NCI-H2081 (cell line): ENCODE data around the gene GOLGA8O.
"Not testable (repeated sequence)": the region's sequence is repeated elsewhere in the genome, so short reads cannot be mapped to it uniquely, and the experiment has no call there.

Source experiments
- DNase-seq, 2 experiments: peaks; one replicate each; lab custom pipeline; 2025; lab: John Stamatoyannopoulos, UW

GOLGA8O gene

DNA sequence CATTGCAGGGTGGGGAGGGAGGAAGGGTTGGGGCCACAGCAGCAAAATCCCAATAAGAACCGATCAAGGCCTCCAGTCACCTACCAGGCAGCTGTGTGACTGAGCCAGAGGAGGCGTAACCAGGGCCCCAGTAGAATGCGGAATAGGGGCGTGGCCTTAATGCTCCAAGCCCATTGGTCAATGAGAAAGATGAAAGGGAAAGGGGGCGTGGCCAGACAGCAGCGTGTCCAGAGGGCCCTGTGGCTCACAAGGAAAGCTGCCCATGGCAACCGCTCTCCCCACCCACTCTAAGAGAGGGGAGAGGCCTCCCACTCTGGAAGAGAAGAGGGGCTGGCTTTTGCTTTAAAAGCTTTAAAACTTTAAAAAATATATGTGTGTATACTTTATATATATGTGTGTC lies at the start of gene GOLGA8O:
Gene GOLGA8O (minus strand): TSS at position 101 of the 400 bp plus-strand sequence. CDS start 98 bp downstream, at position 3.
- DNase-seq = not testable (repeated sequence)

- not testable (repeated sequence) for DNase-seq
Measured at GRCh38 chr15:32504152-32504811, 48.8 kb upstream of the GOLGA8O start.

DNA sequence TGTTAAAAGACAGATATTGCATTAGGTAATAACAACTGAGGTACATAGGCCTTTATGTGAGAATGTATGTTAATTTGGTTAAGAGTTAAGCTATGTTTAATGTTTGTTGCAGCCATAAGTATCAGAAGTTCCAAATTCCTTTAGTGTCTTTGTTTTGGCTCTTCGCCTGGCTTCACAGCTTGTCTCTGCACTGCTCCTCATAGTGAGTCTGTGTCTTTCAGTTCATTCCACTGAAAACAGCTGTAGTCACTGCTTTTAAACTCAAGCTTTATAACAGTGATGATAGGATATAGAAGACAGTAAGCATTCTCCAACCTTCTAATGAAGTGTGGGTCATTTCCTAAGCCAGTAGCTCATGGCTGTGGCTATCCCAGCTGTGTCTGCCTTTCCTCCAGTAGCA lies 47.5 kb upstream of the GOLGA8O start:
- not testable (repeated sequence) for DNase-seq

DNA sequence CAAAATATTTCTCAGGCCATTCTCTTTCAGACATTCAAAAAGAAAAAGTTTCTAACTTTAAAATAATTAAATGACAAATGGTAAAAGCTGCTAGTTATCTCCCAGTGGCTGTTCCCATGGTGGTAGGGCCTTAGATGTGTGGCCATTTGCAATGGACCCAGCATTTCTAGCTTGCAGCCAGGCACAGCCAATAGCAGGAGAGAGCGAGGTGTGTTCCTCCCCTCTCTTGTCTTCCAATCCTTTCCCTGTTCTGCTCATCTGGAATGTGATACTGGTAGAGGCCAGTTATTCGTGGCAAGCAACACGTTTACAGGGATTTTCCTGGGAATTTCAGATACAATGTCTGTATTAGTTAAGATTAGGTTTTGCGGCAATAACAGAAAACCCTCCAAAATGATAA lies 37.3 kb upstream of the GOLGA8O start:
- not testable (repeated sequence) for DNase-seq

DNA sequence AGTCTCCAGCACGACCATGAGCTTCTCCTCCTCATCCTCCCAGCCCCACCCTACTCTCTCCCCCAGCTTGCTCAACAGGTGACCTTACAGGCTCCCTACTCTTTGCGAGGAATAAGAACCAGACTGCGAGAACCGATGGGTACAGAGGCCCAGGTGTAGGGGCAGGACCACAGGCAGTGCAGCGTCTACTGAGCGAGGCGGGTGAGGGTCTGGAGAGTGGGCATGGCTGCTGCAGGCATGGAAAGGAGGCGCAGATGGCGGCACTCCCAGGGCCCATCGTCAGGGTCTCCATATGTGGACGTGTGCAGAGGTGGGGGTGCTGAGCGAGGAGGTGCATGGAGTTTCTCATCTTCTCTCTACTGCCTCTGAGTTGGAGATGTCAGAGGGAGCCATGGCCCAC lies 31.0 kb upstream of the GOLGA8O start:
- not testable (repeated sequence) for DNase-seq

DNA sequence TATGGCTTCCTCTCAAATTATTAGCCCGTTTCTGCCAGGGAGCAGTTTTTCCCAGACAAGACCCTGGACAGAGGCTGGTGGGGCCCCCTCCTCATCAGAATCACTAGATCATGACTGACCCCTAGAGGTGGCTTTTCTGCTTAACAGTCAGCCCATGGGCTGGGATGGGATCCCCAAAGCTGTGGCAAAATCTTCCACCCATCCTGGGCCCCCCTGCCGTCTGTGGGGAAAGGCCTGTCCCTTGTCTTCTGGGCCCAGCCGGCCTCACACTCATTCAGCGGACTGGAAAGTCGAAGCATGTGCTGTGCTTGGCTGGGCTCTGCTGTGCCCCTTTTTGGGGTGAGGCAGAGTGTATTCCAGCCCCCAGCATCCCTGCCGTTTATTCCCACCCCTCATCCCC lies 27.9 kb upstream of the GOLGA8O start:
- DNase-seq = not testable (repeated sequence)

DNA sequence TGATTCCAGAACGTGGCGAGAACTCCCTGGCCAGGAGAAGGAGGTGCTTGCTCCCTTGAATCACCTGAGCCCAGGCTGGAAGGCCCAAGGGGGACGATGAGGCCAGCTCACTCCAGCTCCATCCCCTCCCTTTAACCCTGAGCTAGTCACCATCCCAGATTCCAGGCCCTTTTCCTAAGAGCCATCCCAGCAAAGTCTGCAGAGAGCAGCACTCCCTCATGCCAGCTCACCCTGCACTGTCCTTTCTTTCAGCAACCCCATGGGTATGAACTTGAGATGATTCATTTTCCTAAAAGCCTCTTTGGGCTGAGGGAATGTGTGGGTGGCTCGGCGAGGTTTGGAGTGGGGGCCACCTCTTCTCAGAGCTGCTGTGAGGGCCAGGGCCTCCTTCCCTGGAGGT lies 26.2 kb upstream of the GOLGA8O start:
- DNase-seq = not testable (repeated sequence)

- DNase-seq = not testable (repeated sequence)
Measured at GRCh38 chr15:32468076-32468475, 12.6 kb upstream of the GOLGA8O start.

GRCh38 chr15:32440445-32440977 lies 14.9 kb downstream of the GOLGA8O start:
- DNase-seq = not testable (repeated sequence)

GRCh38 chr15:32434102-32434963 lies 21.1 kb downstream of the GOLGA8O start:
- DNase-seq = not testable (repeated sequence)

GRCh38 chr15:32427635-32428034 lies 27.8 kb downstream of the GOLGA8O start:
- DNase-seq = not testable (repeated sequence)

DNA sequence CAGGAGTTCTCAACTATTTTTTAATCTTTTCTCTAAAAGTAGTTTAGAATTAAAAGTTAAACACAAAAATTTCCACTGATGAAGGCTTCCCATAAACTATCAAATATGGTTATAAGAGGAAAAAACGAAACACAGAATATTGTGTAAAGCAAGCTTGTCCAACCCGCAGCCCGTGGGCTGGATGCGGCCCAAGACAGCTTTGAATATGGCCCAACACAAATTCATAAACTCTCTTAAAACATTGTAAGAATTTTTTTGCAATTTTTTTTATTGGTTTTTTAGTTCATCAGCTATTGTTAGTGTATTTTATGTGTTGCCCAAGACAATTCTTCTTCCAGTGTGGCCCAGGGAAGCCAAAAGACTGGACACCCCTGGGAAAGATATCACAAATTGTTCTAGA lies 28.9 kb downstream of the GOLGA8O start:
- DNase-seq = not testable (repeated sequence)

- not testable (repeated sequence) for DNase-seq
Measured at GRCh38 chr15:32407903-32408302, 47.5 kb downstream of the GOLGA8O start.

DNA sequence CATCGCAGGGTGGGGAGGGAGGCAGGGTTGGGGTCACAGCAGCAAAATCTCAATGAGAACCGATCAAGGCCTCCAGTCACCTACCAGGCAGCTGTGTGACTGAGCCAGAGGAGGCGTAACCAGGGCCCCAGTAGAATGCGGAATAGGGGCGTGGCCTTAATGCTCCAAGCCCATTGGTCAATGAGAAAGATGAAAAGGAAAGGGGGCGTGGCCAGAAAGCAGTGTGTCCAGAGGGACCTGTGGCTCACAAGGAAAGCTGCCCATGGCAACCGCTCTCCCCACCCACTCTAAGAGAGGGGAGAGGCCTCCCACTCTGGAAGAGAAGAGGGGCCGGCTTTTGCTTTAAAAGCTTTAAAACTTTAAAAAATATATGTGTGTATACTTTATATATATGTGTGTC lies 52.2 kb downstream of the GOLGA8O start, which contains the start of gene GOLGA8K:
Gene GOLGA8K (minus strand): TSS at position 101 of the 400 bp plus-strand sequence. CDS start 98 bp downstream, at position 3.
- DNase-seq = not testable (repeated sequence)

DNA sequence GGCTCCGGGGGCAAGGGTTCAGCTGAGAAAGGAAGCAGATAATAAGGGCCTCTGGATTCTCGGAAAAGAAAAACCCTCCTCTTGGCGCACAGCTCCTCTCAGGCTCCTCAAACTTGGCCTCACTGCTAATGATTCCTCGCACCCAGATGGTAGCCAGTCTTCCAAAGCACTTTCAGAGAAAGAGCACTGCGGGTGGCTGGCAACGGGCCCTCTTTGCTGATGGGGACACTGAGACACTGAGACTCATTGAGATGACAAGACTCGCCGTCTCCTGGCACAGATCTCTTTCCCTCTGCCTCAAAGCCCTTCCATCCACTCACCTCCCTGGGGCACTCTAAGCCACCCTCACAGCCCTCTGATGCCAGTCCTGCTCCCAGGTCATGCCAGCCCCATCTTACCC lies 58.9 kb downstream of the GOLGA8O start:
- DNase-seq = not testable (repeated sequence)
